K562 (cell line): ENCODE results near the gene FBXW7. TPM values are rescaled to one million over a fixed set of nuclear protein-coding genes. Genes with fewer than 3 reads are reported as not detected.
A peak's percentile ranks its signal among the peaks of the same experiment; 100 is the strongest.

Experiments used
- ATF2 ChIP-seq: sonication (generic); formaldehyde crosslinking; IDR thresholded peaks from 2 replicates; pipeline ENCODE4 v1.8.1; 2022; ENCODE audit warnings: missing genetic modification reagents
- ELK3 ChIP-seq: fragments of 450-650 bp; formaldehyde crosslinking; IDR thresholded peaks from 2 replicates; pipeline ENCODE4 v1.4.0; 2020; ENCODE audit warnings: mild to moderate bottlenecking
- EZH2 ChIP-seq: IDR thresholded peaks from 2 replicates; pipeline ENCODE4 v1.6.1; 2012; ENCODE audit warnings: low read depth, mild to moderate bottlenecking, inconsistent platforms, low read length, borderline replicate concordance
- GABPB1 ChIP-seq: sonication (generic); formaldehyde crosslinking; IDR thresholded peaks from 2 replicates; pipeline ENCODE4 v1.8.0; 2022; ENCODE audit warnings: mild to moderate bottlenecking, missing genetic modification reagents
- HNRNPH1 ChIP-seq: fragments of 200-400 bp; formaldehyde crosslinking; optimal IDR thresholded peaks from 2 replicates; pipeline ENCODE3; 2017; ENCODE audit warnings: low read depth, mild to moderate bottlenecking, low read length, moderate library complexity
- PRMT5 ChIP-seq: sonication (generic); formaldehyde crosslinking; IDR thresholded peaks from 2 replicates; pipeline ENCODE4 v1.5.0; 2020; ENCODE audit warnings: missing genetic modification reagents
- RAD21 ChIP-seq, 2 experiments: fragments of 250-450 bp in 1 of 2; fragments of 450-650 bp in 1 of 2; sonication (Bioruptor Pico) in 1 of 2; formaldehyde crosslinking in 1 of 2; IDR thresholded peaks in 1 of 2; conservative IDR thresholded peaks in 1 of 2; 2 replicates each; pipeline versions ENCODE4 v1.4.0 to v1.8.0; 2020 to 2022; ENCODE audit warnings: mild to moderate bottlenecking in 2 of 2, moderate library complexity in 1 of 2
- RB1 ChIP-seq: fragments of 450-650 bp; IDR thresholded peaks from 2 replicates; pipeline ENCODE4 v1.6.1; 2017; ENCODE audit warnings: low read depth, mild to moderate bottlenecking
- RUNX1 ChIP-seq: sonication (generic); IDR thresholded peaks from 2 replicates; pipeline ENCODE4 v1.6.1; 2016; ENCODE audit warnings: antibody characterized with exemption, low read depth
- SIN3A ChIP-seq, 2 experiments: fragments of 150-350 bp in 1 of 2; IDR thresholded peaks; 2 replicates each; pipeline ENCODE4 v1.6.1; 2011 to 2016; ENCODE audit warnings: borderline replicate concordance in 2 of 2, low read depth in 2 of 2, low read length in 2 of 2, mild to moderate bottlenecking in 2 of 2, moderate library complexity in 2 of 2; ENCODE audit not compliant: control insufficient read depth in 1 of 2
- SMARCE1 ChIP-seq: fragments of 450-650 bp; IDR thresholded peaks from 2 replicates; pipeline ENCODE4 v1.7.1; 2016; ENCODE audit warnings: mild to moderate bottlenecking
- SP1 ChIP-seq: sonication (generic); formaldehyde crosslinking; IDR thresholded peaks from 2 replicates; pipeline ENCODE4 v1.8.1; 2022; ENCODE audit warnings: mild to moderate bottlenecking, missing genetic modification reagents
- TCF3 ChIP-seq: sonication (generic); formaldehyde crosslinking; IDR thresholded peaks from 2 replicates; pipeline ENCODE4 v1.4.0; 2020; ENCODE audit warnings: mild to moderate bottlenecking, missing genetic modification reagents
- TFE3 ChIP-seq: fragments of 450-650 bp; formaldehyde crosslinking; IDR thresholded peaks from 2 replicates; pipeline ENCODE4 v1.4.0; 2020; ENCODE audit warnings: mild to moderate bottlenecking, mixed read lengths
- THAP7 ChIP-seq: fragments of 250-450 bp; sonication (Bioruptor Pico); IDR thresholded peaks from 2 replicates; pipeline ENCODE4 v1.5.0; 2021
- THRA ChIP-seq: fragments of 450-650 bp; IDR thresholded peaks from 2 replicates; pipeline ENCODE4 v1.6.1; 2017; ENCODE audit warnings: mild to moderate bottlenecking, moderate library complexity
- TRIM25 ChIP-seq: fragments of 450-650 bp; IDR thresholded peaks from 2 replicates; pipeline ENCODE4 v1.7.0; 2016; ENCODE audit warnings: borderline replicate concordance
- ZNF175 ChIP-seq: fragments of 200-800 bp; sonication (Bioruptor generic); IDR thresholded peaks from 2 replicates; pipeline ENCODE4 v1.6.1; 2016; ENCODE audit warnings: low read depth, mild to moderate bottlenecking, missing genetic modification characterization, missing compliant biosample characterization
- ZNF584 ChIP-seq: fragments of 200-800 bp; sonication (Bioruptor generic); IDR thresholded peaks from 2 replicates; pipeline ENCODE4 v1.6.1; 2016; ENCODE audit warnings: low read depth, mild to moderate bottlenecking, missing genetic modification characterization, missing compliant biosample characterization
- ZNF695 ChIP-seq: fragments of 450-650 bp; formaldehyde crosslinking; IDR thresholded peaks from 2 replicates; pipeline ENCODE4 v1.4.0; 2020; ENCODE audit warnings: mild to moderate bottlenecking, moderate library complexity
- polyA plus RNA-seq, 8 experiments: library from polyadenylated mRNA; depleted of rRNA in 4 of 8; stranded (reverse) in 5 of 8; unstranded in 3 of 8; fragments of >200 nt; fragmentation: Nextera tagmentation in 2 of 8; fragmentation: Illumina TruSeq in 1 of 8; extraction: Ambion mirVana in 2 of 8; extraction: Trizol in 1 of 8; gene quantifications; 2 replicates each; pipeline versions ENCODE4 v1.2.1 to v1.2.3, GENCODE V29; 2011 to 2014; ENCODE audit warnings: inconsistent platforms in 1 of 8, missing spikeins in 1 of 8
- total RNA-seq, 7 experiments: library from RNA; depleted of rRNA in 6 of 7; stranded (reverse); fragments of >200 nt in 6 of 7; fragmentation: Illumina TruSeq in 2 of 7; extraction: Trizol in 2 of 7; gene quantifications; 2 replicates each; pipeline versions ENCODE4 v1.2.1 to v1.2.3, GENCODE V29; 2011 to 2021; ENCODE audit warnings: low replicate concordance in 1 of 7

The FBXW7 gene
- total and polyA plus RNA-seq, 9 of the 15 experiments (the other 6 are each of a cell fraction or from before 2014, with no cell fraction given): 6.8 to 44.2 (median 16.4) TPM

GRCh38 chr4:152536545-152537182 lies 772 bp upstream of the FBXW7 start (continued):
- TF ChIP-seq THAP7 (CRISPR knock-in tag) (no peak), ATF2 (CRISPR knock-in tag) (no peak), THRA (no peak), ZNF584 (CRISPR knock-in tag) (no peak), GABPB1 (CRISPR knock-in tag) (no peak), SIN3A (IDR thresholded peaks at IDR 0.05; ENCODE audit: borderline replicate concordance in 2 of 2, control insufficient read depth in 1 of 2, low read depth in 2 of 2, low read length in 2 of 2) (no peak), HNRNPH1 (no peak), ZNF695 (CRISPR knock-in tag) (no peak), RUNX1 (no peak), EZH2 (no peak), RB1 (no peak), TFE3 (CRISPR knock-in tag) (no peak), PRMT5 (CRISPR knock-in tag) (no peak), SMARCE1 (peak; percentile 39; the same call in 1 of the 2 replicates), RAD21 (CRISPR knock-in tag; conservative IDR thresholded peaks at IDR 0.05 in 1 of 2, IDR thresholded peaks at IDR 0.05 in 1 of 2) (no peak), ELK3 (CRISPR knock-in tag) (no peak), SP1 (CRISPR knock-in tag) (no peak), ZNF175 (CRISPR knock-in tag) (no peak), TRIM25 (no peak), TCF3 (CRISPR knock-in tag) (no peak; the same call in 1 of the 2 replicates)
